Panc1 (cell line): ENCODE data around the gene SPTLC2. TPM values are rescaled to one million over a fixed set of nuclear protein-coding genes. Genes with fewer than 3 reads are reported as not detected.

Experiments used
- ATAC-seq: fragments of 200-7000 bp; cut with Tn5 transposase; 2 replicates; pipeline ENCODE4 v1.9.1; 2020; ENCODE audit warnings: mild to moderate bottlenecking, moderate library complexity
- BruUV-seq: library from RNA; stranded (reverse); fragments of 400-500 nt; replicated peaks from 2 replicates; lab custom pipeline; 2021; lab: Mats Ljungman, UMichigan
- CTCF ChIA-PET: fragments of 300-600 bp; sonication (Branson Sonifier 250); formaldehyde crosslinking; loops from one replicate; lab custom pipeline; 2022; ENCODE audit warnings: antibody characterized with exemption; lab: Charles Lee
- POLR2A ChIA-PET: fragments of 300-600 bp; sonication (Branson Sonifier 250); formaldehyde crosslinking; loops from one replicate; lab custom pipeline; 2022; ENCODE audit warnings: antibody characterized with exemption; lab: Charles Lee
- DNase-seq: peaks from one replicate; pipeline ENCODE4 v3.0.0-alpha.2; 2010; ENCODE audit warnings: low read depth, low spot score
- H3K27ac ChIP-seq: 2 replicates; pipeline ENCODE4 v1.5.1; 2011; ENCODE audit warnings: mild to moderate bottlenecking, low read length, inconsistent platforms
- H3K27me3 ChIP-seq: fragments of 200-500 bp; sonication (Bioruptor generic); 2 replicates; pipeline ENCODE4 v1.6.0; 2014; ENCODE audit warnings: low read length, inconsistent platforms; ENCODE audit not compliant: control insufficient read depth, insufficient read depth
- H3K36me3 ChIP-seq: fragments of 200-500 bp; sonication (Bioruptor generic); 2 replicates; pipeline ENCODE4 v1.5.1; 2014; ENCODE audit warnings: inconsistent platforms, mild to moderate bottlenecking, low read length, moderate library complexity; ENCODE audit not compliant: control insufficient read depth, insufficient read depth
- H3K4me1 ChIP-seq: 2 replicates; pipeline ENCODE4 v1.5.1; 2011; ENCODE audit warnings: inconsistent platforms, mild to moderate bottlenecking, low read length, moderate library complexity; ENCODE audit not compliant: control insufficient read depth, insufficient read depth
- H3K4me3 ChIP-seq, 2 experiments: 2 replicates each; pipeline ENCODE4 v1.5.1; 2011 to 2012; ENCODE audit warnings: low read depth in 2 of 2, low read length in 2 of 2, mild to moderate bottlenecking in 2 of 2, inconsistent platforms in 1 of 2, moderate library complexity in 1 of 2
- H3K9me3 ChIP-seq: fragments of 200-500 bp; sonication (Bioruptor generic); 2 replicates; pipeline ENCODE4 v1.5.1; 2014; ENCODE audit warnings: low read depth, mild to moderate bottlenecking, inconsistent platforms, low read length, moderate library complexity; ENCODE audit not compliant: control insufficient read depth, insufficient read depth
- POLR2AphosphoS5 ChIP-seq: IDR thresholded peaks from 2 replicates; pipeline ENCODE4 v1.6.1; 2012; ENCODE audit warnings: mild to moderate bottlenecking, low read depth, low read length, moderate library complexity
- REST ChIP-seq, 2 experiments: IDR thresholded peaks; 2 replicates each; pipeline ENCODE4 v1.6.1; 2011 to 2012; ENCODE audit warnings: low read depth in 2 of 2, control low read depth in 1 of 2, low read length in 1 of 2, mild to moderate bottlenecking in 1 of 2, moderate library complexity in 1 of 2; ENCODE audit not compliant: insufficient read depth in 1 of 2
- SIN3A ChIP-seq: IDR thresholded peaks from 2 replicates; pipeline ENCODE4 v1.6.1; 2012; ENCODE audit warnings: low read depth, mild to moderate bottlenecking, low read length, moderate library complexity, borderline replicate concordance; ENCODE audit not compliant: insufficient read depth
- TCF7L2 ChIP-seq: IDR thresholded peaks from 2 replicates; pipeline ENCODE4 v1.6.1; 2011; ENCODE audit warnings: mild to moderate bottlenecking, low read depth, low read length, inconsistent platforms
- in situ Hi-C: cut with HindIII; loops from 2 replicates; pipeline ENCODE4 v1.10.0; 2016; ENCODE audit warnings: low sequenced_read_pairs, low pct_unique_long_range_greater_than_20kb
- intact Hi-C: fragments of 100-400 bp; cut with micrococcal nuclease; formaldehyde crosslinking; loops from one replicate; pipeline ENCODE4 v1.10.0; 2022; ENCODE audit not compliant: unreplicated experiment
- total RNA-seq: library from RNA; stranded (reverse); gene quantifications from one replicate; pipeline ENCODE4 v1.2.1, GENCODE V29; 2021; ENCODE audit not compliant: unreplicated experiment
- TF ChIP-seq, protein P1 (sequence below): fragments of 450-650 bp; IDR thresholded peaks from 2 replicates; pipeline ENCODE4 v1.5.1; 2017; ENCODE audit warnings: mild to moderate bottlenecking

Gene SPTLC2
- total RNA-seq, 1 experiment from 2014 or later, result 21.0 TPM

DNA sequence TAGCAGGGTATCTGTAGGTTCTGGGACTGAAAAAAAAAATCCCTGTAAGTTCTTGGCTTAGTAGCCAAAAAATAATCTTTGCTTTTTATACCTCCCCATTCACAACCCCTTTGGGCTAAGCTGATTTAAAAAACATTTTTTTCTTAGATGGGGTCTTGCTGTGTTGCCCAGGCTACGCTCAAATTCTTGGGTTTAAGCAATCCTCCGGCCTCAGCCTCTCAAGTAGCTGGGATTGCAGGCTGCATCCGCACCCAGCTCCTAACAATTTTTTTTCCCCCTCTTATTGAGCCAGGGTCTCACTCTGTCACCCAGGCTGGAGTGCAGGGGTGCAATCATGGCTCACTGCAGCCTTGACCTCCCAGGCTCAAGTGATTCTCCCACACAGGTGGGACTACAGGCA is 108.7 kb downstream of the SPTLC2 start:
- Histone ChIP-seq H3K27ac (no peak overlapping the region), H3K36me3 (peaks cover 3% of the 10 kb centered on the region), H3K4me1 (no peaks in the 10 kb centered on the region), H3K4me3 (no peak overlapping the region), H3K27me3 (no peaks in the 10 kb centered on the region), H3K9me3 (no peaks in the 10 kb centered on the region)
- ChIA-PET POLR2A (no interaction called here), CTCF (no interaction called here)
- BruUV-seq, result no TSS peak
- DNase-seq, result no peak
- TF ChIP-seq POLR2AphosphoS5, result no peak
- no peak for ATAC-seq
- intact Hi-C loops, result no loop called here
- in situ Hi-C loops, result no loop called here

GRCh38 chr14:77505031-77505430 is 111.4 kb downstream of the SPTLC2 start:
- DNase-seq (no peak), ATAC-seq (no peak)
- in situ Hi-C loops, result no loop called here
- H3K27me3 ChIP-seq, result no peaks in the 10 kb centered on the region
- CTCF ChIA-PET, result interaction anchor here (0.6 kb wide), 1 partner anchor 24 kb away, joined by 3 read pairs; no protein-coding TSS in a partner anchor
- BruUV-seq, result no TSS peak
- no peak for TF ChIP-seq REST (IDR thresholded peaks at IDR 0.05; ENCODE audit: insufficient read depth in 1 of 2, low read depth in 2 of 2, low read length in 1 of 2)
- TF ChIP-seq, protein P1, sequence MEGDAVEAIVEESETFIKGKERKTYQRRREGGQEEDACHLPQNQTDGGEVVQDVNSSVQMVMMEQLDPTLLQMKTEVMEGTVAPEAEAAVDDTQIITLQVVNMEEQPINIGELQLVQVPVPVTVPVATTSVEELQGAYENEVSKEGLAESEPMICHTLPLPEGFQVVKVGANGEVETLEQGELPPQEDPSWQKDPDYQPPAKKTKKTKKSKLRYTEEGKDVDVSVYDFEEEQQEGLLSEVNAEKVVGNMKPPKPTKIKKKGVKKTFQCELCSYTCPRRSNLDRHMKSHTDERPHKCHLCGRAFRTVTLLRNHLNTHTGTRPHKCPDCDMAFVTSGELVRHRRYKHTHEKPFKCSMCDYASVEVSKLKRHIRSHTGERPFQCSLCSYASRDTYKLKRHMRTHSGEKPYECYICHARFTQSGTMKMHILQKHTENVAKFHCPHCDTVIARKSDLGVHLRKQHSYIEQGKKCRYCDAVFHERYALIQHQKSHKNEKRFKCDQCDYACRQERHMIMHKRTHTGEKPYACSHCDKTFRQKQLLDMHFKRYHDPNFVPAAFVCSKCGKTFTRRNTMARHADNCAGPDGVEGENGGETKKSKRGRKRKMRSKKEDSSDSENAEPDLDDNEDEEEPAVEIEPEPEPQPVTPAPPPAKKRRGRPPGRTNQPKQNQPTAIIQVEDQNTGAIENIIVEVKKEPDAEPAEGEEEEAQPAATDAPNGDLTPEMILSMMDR, result no peak
- no peak for TF ChIP-seq TCF7L2
- no peak for TF ChIP-seq POLR2AphosphoS5
- TF ChIP-seq SIN3A, result no peak
- H3K9me3 ChIP-seq, result no peaks in the 10 kb centered on the region
- no peak overlapping the region for H3K27ac ChIP-seq
- POLR2A ChIA-PET, result no interaction called here
- no peak overlapping the region for H3K4me3 ChIP-seq
- H3K36me3 ChIP-seq, result no peaks in the 10 kb centered on the region
- H3K4me1 ChIP-seq, result no peaks in the 10 kb centered on the region
- intact Hi-C loops, result no loop called here

DNA sequence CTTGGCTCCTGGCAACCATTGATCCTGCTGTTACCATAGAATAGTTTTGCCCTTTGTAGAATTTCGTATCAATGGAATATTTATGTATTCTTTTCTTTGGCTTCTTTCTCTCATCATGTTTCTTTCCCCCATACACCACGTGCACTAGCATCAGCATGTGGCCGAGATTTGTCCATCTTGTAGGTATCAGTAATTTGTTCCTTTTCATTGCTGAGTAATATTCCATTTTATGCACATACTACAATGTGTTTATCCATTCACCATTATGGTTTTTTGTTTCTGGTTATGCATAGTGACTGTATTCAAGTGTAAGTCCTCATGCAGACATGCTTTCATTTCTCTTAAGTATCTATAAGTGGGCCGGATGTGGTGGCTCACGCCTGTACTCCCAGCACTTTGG is 113.3 kb downstream of the SPTLC2 start:
- ChIA-PET POLR2A (no interaction called here), CTCF (no interaction called here)
- no peak for DNase-seq
- no TSS peak for BruUV-seq
- Histone ChIP-seq H3K4me1 (no peaks in the 10 kb centered on the region), H3K36me3 (no peaks in the 10 kb centered on the region), H3K27me3 (no peaks in the 10 kb centered on the region), H3K9me3 (no peaks in the 10 kb centered on the region), H3K4me3 (no peak overlapping the region), H3K27ac (no peak overlapping the region)
- ATAC-seq, result no peak
- intact Hi-C loops (no loop called here), in situ Hi-C loops (no loop called here)
- no peak for TF ChIP-seq SIN3A
- TF ChIP-seq, protein P1, result no peak
- no peak for TF ChIP-seq POLR2AphosphoS5
